ENCODE data around the gene GJC2. TPM values are rescaled to one million over a fixed set of nuclear protein-coding genes. Genes with fewer than 3 reads are reported as not detected.
A peak's percentile ranks its signal among the peaks of the same experiment; 100 is the strongest.

Gene GJC2
- total and polyA plus RNA-seq, 4 donors = 0.10 to 0.79 (median 0.25) TPM; not detected in 1

DNA sequence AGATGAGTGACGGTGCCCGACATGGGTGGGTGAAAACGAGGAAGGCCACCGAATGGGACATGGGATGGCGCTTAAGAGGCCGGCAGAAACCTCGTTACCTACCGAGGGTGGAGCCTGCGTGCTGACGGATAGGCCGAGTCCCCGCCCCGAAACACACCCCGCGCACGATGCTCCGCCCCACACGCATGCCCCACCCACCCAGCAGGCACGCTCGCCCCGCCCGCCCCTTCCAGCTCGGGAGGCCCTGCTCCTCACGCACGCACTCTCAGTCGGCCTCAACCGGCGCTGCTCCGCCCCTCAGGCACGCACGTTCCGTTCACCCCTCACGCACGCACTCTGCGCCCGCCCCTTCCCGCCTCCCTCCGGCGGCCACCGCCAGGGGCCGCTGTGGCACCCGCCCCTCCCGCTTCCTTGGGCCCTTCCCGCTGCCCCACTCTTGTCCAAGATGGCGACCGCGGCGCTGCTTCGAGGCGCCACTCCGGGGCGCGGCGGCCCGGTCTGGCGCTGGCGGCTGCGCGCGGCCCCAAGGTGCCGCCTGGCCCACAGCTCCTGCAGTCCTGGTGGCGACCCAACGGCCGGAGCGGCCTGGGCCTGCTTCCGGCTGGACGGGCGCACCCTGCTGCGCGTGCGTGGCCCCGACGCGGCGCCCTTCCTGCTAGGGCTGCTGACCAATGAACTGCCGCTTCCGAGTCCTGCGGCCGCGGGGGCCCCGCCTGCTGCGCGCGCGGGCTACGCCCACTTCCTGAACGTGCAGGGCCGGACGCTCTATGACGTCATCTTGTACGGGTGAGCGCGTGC, 15.8 kb downstream of the GJC2 start, which contains the start of gene IBA57:
TSS of gene IBA57 (plus strand) at position 433 of the 798 bp plus-strand sequence. CDS start at position 446, 13 bp downstream.
- Histone ChIP-seq H3K9me3 (ENCODE audit: control insufficient read depth in 4 of 4, low read length in 3 of 4) (no peaks in the 10 kb centered on the region), H3K9ac (ENCODE audit: low read depth in 1 of 2, low read length in 2 of 2) (peak within 1 kb of the TSS; percentile 82 to 94), H3K27me3 (ENCODE audit: control insufficient read depth in 4 of 4, insufficient read depth in 4 of 4, low read length in 3 of 4) (no peaks in the 10 kb centered on the region), H3K36me3 (ENCODE audit: control insufficient read depth in 4 of 4, insufficient read depth in 3 of 4, low read depth in 1 of 4, low read length in 3 of 4) (no peaks in the 10 kb centered on the region), H3K4me3 (ENCODE audit: low read depth in 1 of 3, low read length in 3 of 3) (peak within 1 kb of the TSS; percentile 59 to 84 (median 77)), H3K27ac (ENCODE audit: low read depth in 1 of 2, low read length in 2 of 2) (peak within 1 kb of the TSS; percentile 97 to 99), H3K4me1 (ENCODE audit: control insufficient read depth in 4 of 4, insufficient read depth in 4 of 4, low read length in 3 of 4) (peaks cover 0 to 18% (median 4%) of the 10 kb centered on the region in 4 donors)
- TF ChIP-seq, protein P1, sequence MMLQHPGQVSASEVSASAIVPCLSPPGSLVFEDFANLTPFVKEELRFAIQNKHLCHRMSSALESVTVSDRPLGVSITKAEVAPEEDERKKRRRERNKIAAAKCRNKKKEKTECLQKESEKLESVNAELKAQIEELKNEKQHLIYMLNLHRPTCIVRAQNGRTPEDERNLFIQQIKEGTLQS (IDR thresholded peaks at IDR 0.05) = no peak
- TF ChIP-seq JUND (IDR thresholded peaks at IDR 0.05) (peak in 1 of 2 donors; percentile 34), EGR1 (IDR thresholded peaks at IDR 0.05; ENCODE audit: low read depth in 2 of 2) (peak in 1 of 2 donors; percentile 24), YY1 (IDR thresholded peaks at IDR 0.05) (peak; percentile 88), SP1 (IDR thresholded peaks at IDR 0.05) (peak; percentile 74), RXRA (IDR thresholded peaks at IDR 0.05) (peak in 1 of 2 donors; percentile 12), HNF4A (conservative IDR thresholded peaks at IDR 0.05) (no peak), FOXA2 (IDR thresholded peaks at IDR 0.05) (no peak), GABPA (IDR thresholded peaks at IDR 0.05 in 1 of 2, conservative IDR thresholded peaks at IDR 0.05 in 1 of 2) (peak in 1 of 2 donors; percentile 78), HNF4G (IDR thresholded peaks at IDR 0.05) (no peak), RAD21 (IDR thresholded peaks at IDR 0.05) (peak in 1 of 2 donors; percentile 40), TAF1 (conservative IDR thresholded peaks at IDR 0.05) (no peak), NR2F2 (IDR thresholded peaks at IDR 0.05) (no peak), FOXA1 (IDR thresholded peaks at IDR 0.05) (no peak)
- TF ChIP-seq, protein P2, sequence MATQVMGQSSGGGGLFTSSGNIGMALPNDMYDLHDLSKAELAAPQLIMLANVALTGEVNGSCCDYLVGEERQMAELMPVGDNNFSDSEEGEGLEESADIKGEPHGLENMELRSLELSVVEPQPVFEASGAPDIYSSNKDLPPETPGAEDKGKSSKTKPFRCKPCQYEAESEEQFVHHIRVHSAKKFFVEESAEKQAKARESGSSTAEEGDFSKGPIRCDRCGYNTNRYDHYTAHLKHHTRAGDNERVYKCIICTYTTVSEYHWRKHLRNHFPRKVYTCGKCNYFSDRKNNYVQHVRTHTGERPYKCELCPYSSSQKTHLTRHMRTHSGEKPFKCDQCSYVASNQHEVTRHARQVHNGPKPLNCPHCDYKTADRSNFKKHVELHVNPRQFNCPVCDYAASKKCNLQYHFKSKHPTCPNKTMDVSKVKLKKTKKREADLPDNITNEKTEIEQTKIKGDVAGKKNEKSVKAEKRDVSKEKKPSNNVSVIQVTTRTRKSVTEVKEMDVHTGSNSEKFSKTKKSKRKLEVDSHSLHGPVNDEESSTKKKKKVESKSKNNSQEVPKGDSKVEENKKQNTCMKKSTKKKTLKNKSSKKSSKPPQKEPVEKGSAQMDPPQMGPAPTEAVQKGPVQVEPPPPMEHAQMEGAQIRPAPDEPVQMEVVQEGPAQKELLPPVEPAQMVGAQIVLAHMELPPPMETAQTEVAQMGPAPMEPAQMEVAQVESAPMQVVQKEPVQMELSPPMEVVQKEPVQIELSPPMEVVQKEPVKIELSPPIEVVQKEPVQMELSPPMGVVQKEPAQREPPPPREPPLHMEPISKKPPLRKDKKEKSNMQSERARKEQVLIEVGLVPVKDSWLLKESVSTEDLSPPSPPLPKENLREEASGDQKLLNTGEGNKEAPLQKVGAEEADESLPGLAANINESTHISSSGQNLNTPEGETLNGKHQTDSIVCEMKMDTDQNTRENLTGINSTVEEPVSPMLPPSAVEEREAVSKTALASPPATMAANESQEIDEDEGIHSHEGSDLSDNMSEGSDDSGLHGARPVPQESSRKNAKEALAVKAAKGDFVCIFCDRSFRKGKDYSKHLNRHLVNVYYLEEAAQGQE (IDR thresholded peaks at IDR 0.05) = no peak
- TF ChIP-seq, protein P3, sequence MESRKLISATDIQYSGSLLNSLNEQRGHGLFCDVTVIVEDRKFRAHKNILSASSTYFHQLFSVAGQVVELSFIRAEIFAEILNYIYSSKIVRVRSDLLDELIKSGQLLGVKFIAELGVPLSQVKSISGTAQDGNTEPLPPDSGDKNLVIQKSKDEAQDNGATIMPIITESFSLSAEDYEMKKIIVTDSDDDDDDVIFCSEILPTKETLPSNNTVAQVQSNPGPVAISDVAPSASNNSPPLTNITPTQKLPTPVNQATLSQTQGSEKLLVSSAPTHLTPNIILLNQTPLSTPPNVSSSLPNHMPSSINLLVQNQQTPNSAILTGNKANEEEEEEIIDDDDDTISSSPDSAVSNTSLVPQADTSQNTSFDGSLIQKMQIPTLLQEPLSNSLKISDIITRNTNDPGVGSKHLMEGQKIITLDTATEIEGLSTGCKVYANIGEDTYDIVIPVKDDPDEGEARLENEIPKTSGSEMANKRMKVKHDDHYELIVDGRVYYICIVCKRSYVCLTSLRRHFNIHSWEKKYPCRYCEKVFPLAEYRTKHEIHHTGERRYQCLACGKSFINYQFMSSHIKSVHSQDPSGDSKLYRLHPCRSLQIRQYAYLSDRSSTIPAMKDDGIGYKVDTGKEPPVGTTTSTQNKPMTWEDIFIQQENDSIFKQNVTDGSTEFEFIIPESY (IDR thresholded peaks at IDR 0.05) = no peak
- TF ChIP-seq, protein P4, sequence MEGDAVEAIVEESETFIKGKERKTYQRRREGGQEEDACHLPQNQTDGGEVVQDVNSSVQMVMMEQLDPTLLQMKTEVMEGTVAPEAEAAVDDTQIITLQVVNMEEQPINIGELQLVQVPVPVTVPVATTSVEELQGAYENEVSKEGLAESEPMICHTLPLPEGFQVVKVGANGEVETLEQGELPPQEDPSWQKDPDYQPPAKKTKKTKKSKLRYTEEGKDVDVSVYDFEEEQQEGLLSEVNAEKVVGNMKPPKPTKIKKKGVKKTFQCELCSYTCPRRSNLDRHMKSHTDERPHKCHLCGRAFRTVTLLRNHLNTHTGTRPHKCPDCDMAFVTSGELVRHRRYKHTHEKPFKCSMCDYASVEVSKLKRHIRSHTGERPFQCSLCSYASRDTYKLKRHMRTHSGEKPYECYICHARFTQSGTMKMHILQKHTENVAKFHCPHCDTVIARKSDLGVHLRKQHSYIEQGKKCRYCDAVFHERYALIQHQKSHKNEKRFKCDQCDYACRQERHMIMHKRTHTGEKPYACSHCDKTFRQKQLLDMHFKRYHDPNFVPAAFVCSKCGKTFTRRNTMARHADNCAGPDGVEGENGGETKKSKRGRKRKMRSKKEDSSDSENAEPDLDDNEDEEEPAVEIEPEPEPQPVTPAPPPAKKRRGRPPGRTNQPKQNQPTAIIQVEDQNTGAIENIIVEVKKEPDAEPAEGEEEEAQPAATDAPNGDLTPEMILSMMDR (IDR thresholded peaks at IDR 0.05; ENCODE audit: low read depth, low read length, missing input control) = peak; percentile 98
- TF ChIP-seq, protein P5, sequence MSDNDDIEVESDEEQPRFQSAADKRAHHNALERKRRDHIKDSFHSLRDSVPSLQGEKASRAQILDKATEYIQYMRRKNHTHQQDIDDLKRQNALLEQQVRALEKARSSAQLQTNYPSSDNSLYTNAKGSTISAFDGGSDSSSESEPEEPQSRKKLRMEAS (IDR thresholded peaks at IDR 0.05) = no peak
- under 1% methylated on average over 93 of the region's 93 CpGs for WGBS
- DNase-seq (ENCODE audit: low spot score) = peak; percentile 100
